ENCODE data around the gene PTOV1.

Gene PTOV1

GRCh38 chr19:49875177-49875576 lies 24.2 kb downstream of the PTOV1 start:
- no peak for DNase-seq (ENCODE audit: low read depth)

GRCh38 chr19:49875857-49876421 lies 25.0 kb downstream of the PTOV1 start:
- no peak for DNase-seq (ENCODE audit: low read depth)

GRCh38 chr19:49876422-49877019 lies 25.6 kb downstream of the PTOV1 start:
- peak; percentile 95 for DNase-seq (ENCODE audit: low read depth)

GRCh38 chr19:49877020-49877878 lies 26.3 kb downstream of the PTOV1 start, which contains the start of the genes AKT1S1 and TBC1D17:
Gene AKT1S1 (minus strand): TSS chr19:49877355. CDS start chr19:49873295, 4,060 bp downstream.
Gene TBC1D17 (plus strand): TSS chr19:49877702. CDS start chr19:49877724, 22 bp downstream.
- DNase-seq (ENCODE audit: low read depth), result peak; percentile 99

- peak; percentile 88 for DNase-seq (ENCODE audit: low read depth)
Measured at GRCh38 chr19:49877879-49878743, 27.2 kb downstream of the PTOV1 start.

- DNase-seq (ENCODE audit: low read depth), result no peak
Measured at GRCh38 chr19:49878744-49879070, 27.7 kb downstream of the PTOV1 start.

GRCh38 chr19:49879243-49879963 lies 28.4 kb downstream of the PTOV1 start:
- DNase-seq (ENCODE audit: low read depth), result no peak

- no peak for DNase-seq (ENCODE audit: low read depth)
Measured at GRCh38 chr19:49880162-49880869, 29.4 kb downstream of the PTOV1 start.

GRCh38 chr19:49881186-49881585 lies 30.2 kb downstream of the PTOV1 start:
- no peak for DNase-seq (ENCODE audit: low read depth)

- no peak for DNase-seq (ENCODE audit: low read depth)
Measured at GRCh38 chr19:49881672-49882394, 30.9 kb downstream of the PTOV1 start.

GRCh38 chr19:49882643-49883042 lies 31.7 kb downstream of the PTOV1 start:
- DNase-seq (ENCODE audit: low read depth), result no peak

GRCh38 chr19:49883094-49883493 lies 32.1 kb downstream of the PTOV1 start:
- DNase-seq (ENCODE audit: low read depth), result no peak

GRCh38 chr19:49884109-49884508 lies 33.1 kb downstream of the PTOV1 start:
- DNase-seq (ENCODE audit: low read depth), result no peak

- no peak for DNase-seq (ENCODE audit: low read depth)
Measured at GRCh38 chr19:49884760-49885159, 33.8 kb downstream of the PTOV1 start.

GRCh38 chr19:49887037-49887664 lies 36.2 kb downstream of the PTOV1 start:
- DNase-seq (ENCODE audit: low read depth), result no peak

- no peak for DNase-seq (ENCODE audit: low read depth)
Measured at GRCh38 chr19:49887665-49888509, 36.9 kb downstream of the PTOV1 start.

- DNase-seq (ENCODE audit: low read depth), result no peak
Measured at GRCh38 chr19:49888510-49888824, 37.5 kb downstream of the PTOV1 start.

- no peak for DNase-seq (ENCODE audit: low read depth)
Measured at GRCh38 chr19:49889038-49889686, 38.2 kb downstream of the PTOV1 start.

Measured in HS-5 (cell line).